GM20000 (cell line): Measurements from ENCODE around the gene CCDC182.

Experiments
- DNase-seq: peaks from one replicate; pipeline ENCODE4 v3.0.0; 2012; ENCODE audit warnings: low spot score
- CTCF ChIP-seq: IDR thresholded peaks from 2 replicates; pipeline ENCODE4 v1.5.1; 2012; ENCODE audit warnings: mild to moderate bottlenecking, control low read depth; ENCODE audit errors: extremely low read depth, missing control alignments

CCDC182 gene

GRCh38 chr17:57782062-57782490 is 37.0 kb upstream of the CCDC182 start:
- no peak for DNase-seq
- no peak for TF ChIP-seq CTCF

DNA sequence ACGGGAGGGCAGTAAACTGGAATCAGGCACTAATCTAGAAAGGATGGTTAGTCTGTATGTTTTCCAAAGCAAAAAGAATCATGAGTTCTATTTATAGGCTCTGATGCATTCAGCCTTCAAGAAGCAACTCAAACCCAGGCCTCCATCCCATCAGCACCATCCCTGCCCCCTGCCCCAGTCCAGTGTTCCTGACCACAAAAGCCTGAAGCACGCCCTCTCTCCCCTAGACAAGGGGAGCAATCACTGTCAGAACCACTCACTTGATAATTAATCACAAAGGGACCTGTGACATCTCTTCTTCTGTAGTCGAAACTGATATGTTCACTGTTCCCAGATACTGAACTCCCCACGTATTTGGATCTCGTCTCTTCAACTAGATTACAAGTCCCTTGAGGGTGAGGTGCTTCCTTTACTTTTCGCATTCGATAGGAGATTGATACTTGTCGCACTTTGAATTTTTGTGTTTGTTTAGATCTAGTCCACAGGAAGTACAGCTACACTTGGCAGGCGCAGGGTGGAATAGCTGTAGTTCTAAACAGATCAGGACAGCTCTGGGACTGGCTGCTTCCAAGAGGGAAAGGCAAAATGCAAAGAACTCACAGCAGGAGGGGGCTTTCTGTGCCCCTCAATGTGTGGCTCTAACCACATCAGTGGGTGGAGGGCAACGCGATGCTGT is 36.4 kb upstream of the CCDC182 start:
- TF ChIP-seq CTCF, result no peak
- no peak for DNase-seq

DNA sequence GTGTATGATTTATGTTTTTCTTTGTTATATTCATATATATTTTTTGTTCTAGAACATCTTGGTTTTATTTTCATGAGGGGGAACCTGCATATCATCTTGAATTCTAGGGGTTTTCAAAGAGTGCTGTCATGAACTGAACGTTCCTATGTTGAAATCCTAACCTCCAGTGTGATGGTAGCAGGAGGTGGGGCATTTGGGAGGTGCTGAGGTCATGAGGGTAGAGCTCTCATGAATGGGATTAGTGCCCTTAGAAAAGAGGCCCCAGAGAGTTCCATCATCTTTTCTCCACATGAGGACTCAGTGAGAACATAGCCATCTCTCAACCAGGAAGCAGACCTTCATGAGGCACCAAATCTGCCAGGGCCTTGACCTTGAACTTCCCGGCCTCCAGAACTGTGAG is 34.6 kb upstream of the CCDC182 start:
- TF ChIP-seq CTCF, result no peak
- no peak for DNase-seq

DNA sequence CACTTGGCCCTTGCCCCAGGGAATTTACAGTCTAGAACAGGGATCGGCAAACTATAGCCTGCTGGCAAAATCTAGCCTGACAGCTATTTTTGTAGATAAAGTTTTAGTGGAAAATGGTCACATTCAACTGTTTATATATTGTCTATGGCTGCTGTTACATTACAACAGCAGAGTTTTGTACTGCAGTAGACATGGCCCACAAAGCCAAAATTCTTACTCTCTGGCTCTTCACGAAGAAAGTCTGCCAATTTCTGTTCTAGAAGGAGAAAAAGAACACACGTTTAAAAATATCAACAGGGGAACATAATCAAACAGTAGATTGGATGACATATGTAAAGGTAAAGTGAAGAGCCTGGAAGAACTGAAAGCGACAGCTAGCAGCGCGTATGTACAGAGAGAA is 33.2 kb upstream of the CCDC182 start:
- no peak for DNase-seq
- no peak for TF ChIP-seq CTCF

DNA sequence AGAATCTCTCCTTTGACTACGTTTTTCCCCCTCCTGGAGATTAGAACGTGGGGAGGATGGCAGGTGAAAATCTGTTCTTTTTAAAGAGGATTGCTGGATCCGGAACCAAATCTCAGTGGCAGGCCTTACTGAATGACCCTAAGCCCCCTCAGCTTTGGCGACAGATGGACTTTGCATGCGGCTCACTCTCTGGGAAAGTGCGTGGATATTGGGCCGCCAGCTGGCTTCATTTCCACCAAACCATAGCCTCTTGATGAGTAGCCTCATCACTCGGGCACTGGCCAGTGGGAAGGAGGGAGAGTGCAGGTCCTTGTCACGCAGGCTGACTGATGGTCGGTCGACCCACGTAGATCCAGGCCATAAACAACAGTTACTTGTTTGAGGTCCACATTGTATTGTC is 31.3 kb upstream of the CCDC182 start:
- TF ChIP-seq CTCF, result no peak
- no peak for DNase-seq

GRCh38 chr17:57774872-57775271 is 29.8 kb upstream of the CCDC182 start:
- no peak for TF ChIP-seq CTCF
- DNase-seq, result no peak

DNA sequence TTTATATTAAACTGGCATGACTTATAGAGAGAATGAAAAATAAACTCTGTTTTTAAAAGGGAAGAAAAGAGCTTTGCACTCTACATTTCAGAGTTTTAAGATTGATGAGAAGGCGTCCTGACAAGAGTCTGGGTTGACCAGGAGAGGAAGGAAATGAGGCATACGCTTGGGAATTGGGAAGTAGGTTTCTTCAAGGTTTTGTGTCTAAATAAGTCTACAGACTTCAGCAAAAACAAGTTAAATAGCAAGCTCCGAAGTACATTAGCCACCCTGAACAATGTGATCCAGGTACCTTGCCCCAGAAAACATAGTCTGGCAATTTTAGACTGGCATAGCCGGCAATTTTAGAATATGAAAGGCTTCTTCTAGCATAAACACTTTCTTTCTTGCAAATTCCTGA is 28.5 kb upstream of the CCDC182 start:
- TF ChIP-seq CTCF, result no peak

More for the DNA sequence above, 28.5 kb upstream of the CCDC182 start:
- no peak for DNase-seq
